ENCODE measurements around the gene NR1I2. TPM values are rescaled to one million over a fixed set of nuclear protein-coding genes. Genes with fewer than 3 reads are reported as not detected.

Gene NR1I2
- total and polyA plus RNA-seq, 9 of the 15 experiments (the other 6 are each of a cell fraction or from before 2014, with no cell fraction given) = not detected

DNA sequence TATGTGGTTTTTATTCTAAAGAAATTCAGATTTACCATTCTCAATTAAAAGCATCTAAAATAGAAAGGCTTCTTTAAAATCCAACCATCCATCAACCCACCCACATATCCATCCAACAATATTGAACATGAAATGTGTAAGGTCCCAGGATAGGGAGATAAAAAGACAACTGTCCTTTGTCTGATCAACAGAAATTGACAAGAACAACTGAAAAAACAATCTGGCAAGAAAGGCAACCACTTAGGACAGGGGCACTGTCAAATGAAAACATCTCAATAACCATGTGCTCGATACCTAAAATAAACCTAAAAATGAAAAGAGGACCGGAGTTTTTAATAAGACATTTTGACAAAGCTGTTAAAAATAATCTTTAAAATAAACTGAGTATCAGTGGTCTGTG lies 67.2 kb downstream of the NR1I2 start:
- FAIRE-seq = no peak

More for the DNA sequence above, 67.2 kb downstream of the NR1I2 start:
- ATAC-seq (no peak), DNase-seq (ENCODE audit: extremely low read depth in 1 of 4, low spot score in 3 of 4) (no peak)
- H3K36me3 ChIP-seq (ENCODE audit: control insufficient read depth, insufficient read depth, low read length) = no peaks in the 10 kb centered on the region
- in situ Hi-C loops (cut with MboI) = no loop called here
- no peaks in the 10 kb centered on the region for H3K79me2 ChIP-seq (ENCODE audit: control insufficient read depth, insufficient read depth, low read length)
- H4K20me1 ChIP-seq (replicated peaks; ENCODE audit: control insufficient read depth, insufficient read depth, low read length) = no peaks in the 10 kb centered on the region
- H3K27me3 ChIP-seq (ENCODE audit: control insufficient read depth in 2 of 2, insufficient read depth in 2 of 2, low read length in 2 of 2) = no peaks in the 10 kb centered on the region
- H3K4me1 ChIP-seq (replicated peaks in 1 of 2; ENCODE audit: control insufficient read depth in 2 of 2, insufficient read depth in 2 of 2, low read length in 2 of 2) = no peaks in the 10 kb centered on the region
- no peak overlapping the region for H3K4me2 ChIP-seq (ENCODE audit: insufficient read depth, low read length)
- no peaks in the 10 kb centered on the region for H3K9me1 ChIP-seq (ENCODE audit: control insufficient read depth, insufficient read depth, low read length)
- WGBS (ENCODE audit: insufficient coverage, low coverage, missing lambda C conversion rate) = 84% methylated on average over 2 of the region's 2 CpGs
- no peak overlapping the region for H3K4me3 ChIP-seq
- TF ChIP-seq, protein P1, sequence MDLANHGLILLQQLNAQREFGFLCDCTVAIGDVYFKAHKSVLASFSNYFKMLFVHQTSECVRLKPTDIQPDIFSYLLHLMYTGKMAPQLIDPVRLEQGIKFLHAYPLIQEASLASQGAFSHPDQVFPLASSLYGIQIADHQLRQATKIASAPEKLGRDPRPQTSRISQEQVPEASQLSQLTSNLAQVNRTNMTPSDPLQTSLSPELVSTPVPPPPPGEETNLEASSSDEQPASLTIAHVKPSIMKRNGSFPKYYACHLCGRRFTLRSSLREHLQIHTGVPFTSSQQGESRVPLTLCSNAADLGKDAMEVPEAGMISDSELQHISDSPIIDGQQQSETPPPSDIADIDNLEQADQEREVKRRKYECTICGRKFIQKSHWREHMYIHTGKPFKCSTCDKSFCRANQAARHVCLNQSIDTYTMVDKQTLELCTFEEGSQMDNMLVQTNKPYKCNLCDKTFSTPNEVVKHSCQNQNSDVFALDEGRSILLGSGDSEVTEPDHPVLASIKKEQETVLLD (IDR thresholded peaks at IDR 0.05) = no peak
- TF ChIP-seq, protein P2, sequence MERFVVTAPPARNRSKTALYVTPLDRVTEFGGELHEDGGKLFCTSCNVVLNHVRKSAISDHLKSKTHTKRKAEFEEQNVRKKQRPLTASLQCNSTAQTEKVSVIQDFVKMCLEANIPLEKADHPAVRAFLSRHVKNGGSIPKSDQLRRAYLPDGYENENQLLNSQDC (CRISPR knock-in tag; IDR thresholded peaks at IDR 0.05) = no peak
- TF ChIP-seq ETV6 (IDR thresholded peaks at IDR 0.05; ENCODE audit: borderline replicate concordance in 1 of 2, low read depth in 2 of 2, low read length in 1 of 2) (no peak), ETV6 (CRISPR knock-in tag; IDR thresholded peaks at IDR 0.05; ENCODE audit: borderline replicate concordance) (no peak), RBM15 (IDR thresholded peaks at IDR 0.05; ENCODE audit: insufficient read depth, low read length) (no peak), YY1 (IDR thresholded peaks at IDR 0.05; ENCODE audit: borderline replicate concordance in 1 of 3, control insufficient read depth in 1 of 3, extremely low read depth in 1 of 3, insufficient read depth in 3 of 3, insufficient read length in 1 of 3, insufficient replicate concordance in 2 of 3, low read depth in 1 of 3, low read length in 2 of 3) (no peak), KLF6 (CRISPR knock-in tag; IDR thresholded peaks at IDR 0.05; ENCODE audit: borderline replicate concordance) (no peak), CBX3 (IDR thresholded peaks at IDR 0.05; ENCODE audit: borderline replicate concordance in 1 of 2, low read length in 2 of 2) (no peak), JUNB (CRISPR knock-in tag; conservative IDR thresholded peaks at IDR 0.05) (no peak), ZNF24 (IDR thresholded peaks at IDR 0.05) (no peak), SIX5 (IDR thresholded peaks at IDR 0.05; ENCODE audit: borderline replicate concordance in 1 of 2, insufficient read depth in 1 of 2, low read depth in 1 of 2, low read length in 2 of 2) (no peak), ZNF239 (CRISPR knock-in tag; IDR thresholded peaks at IDR 0.05) (no peak), ZNF134 (CRISPR knock-in tag; conservative IDR thresholded peaks at IDR 0.05) (no peak), U2AF1 (optimal IDR thresholded peaks at IDR 0.05; ENCODE audit: low read depth, low read length) (no peak), RFX1 (IDR thresholded peaks at IDR 0.05) (no peak)
- TF ChIP-seq, protein P3, sequence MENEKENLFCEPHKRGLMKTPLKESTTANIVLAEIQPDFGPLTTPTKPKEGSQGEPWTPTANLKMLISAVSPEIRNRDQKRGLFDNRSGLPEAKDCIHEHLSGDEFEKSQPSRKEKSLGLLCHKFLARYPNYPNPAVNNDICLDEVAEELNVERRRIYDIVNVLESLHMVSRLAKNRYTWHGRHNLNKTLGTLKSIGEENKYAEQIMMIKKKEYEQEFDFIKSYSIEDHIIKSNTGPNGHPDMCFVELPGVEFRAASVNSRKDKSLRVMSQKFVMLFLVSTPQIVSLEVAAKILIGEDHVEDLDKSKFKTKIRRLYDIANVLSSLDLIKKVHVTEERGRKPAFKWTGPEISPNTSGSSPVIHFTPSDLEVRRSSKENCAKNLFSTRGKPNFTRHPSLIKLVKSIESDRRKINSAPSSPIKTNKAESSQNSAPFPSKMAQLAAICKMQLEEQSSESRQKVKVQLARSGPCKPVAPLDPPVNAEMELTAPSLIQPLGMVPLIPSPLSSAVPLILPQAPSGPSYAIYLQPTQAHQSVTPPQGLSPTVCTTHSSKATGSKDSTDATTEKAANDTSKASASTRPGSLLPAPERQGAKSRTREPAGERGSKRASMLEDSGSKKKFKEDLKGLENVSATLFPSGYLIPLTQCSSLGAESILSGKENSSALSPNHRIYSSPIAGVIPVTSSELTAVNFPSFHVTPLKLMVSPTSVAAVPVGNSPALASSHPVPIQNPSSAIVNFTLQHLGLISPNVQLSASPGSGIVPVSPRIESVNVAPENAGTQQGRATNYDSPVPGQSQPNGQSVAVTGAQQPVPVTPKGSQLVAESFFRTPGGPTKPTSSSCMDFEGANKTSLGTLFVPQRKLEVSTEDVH (IDR thresholded peaks at IDR 0.05; ENCODE audit: low read depth, partially characterized antibody) = no peak
- TF ChIP-seq, protein P4, sequence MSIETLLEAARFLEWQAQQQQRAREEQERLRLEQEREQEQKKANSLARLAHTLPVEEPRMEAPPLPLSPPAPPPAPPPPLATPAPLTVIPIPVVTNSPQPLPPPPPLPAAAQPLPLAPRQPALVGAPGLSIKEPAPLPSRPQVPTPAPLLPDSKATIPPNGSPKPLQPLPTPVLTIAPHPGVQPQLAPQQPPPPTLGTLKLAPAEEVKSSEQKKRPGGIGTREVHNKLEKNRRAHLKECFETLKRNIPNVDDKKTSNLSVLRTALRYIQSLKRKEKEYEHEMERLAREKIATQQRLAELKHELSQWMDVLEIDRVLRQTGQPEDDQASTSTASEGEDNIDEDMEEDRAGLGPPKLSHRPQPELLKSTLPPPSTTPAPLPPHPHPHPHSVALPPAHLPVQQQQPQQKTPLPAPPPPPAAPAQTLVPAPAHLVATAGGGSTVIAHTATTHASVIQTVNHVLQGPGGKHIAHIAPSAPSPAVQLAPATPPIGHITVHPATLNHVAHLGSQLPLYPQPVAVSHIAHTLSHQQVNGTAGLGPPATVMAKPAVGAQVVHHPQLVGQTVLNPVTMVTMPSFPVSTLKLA (conservative IDR thresholded peaks at IDR 0.05) = no peak
- H2AFZ ChIP-seq (ENCODE audit: low read depth, low read length) = no peak overlapping the region
- BruUV-seq (replicated peaks) = no TSS peak
- H3K9me3 ChIP-seq (replicated peaks; ENCODE audit: control insufficient read depth, insufficient read depth, low read depth, low read length) = no peaks in the 10 kb centered on the region
- ChIA-PET POLR2A (interaction anchor here (1.4 kb wide), 1 partner anchor 10 kb away, joined by 4 read pairs; no protein-coding TSS in a partner anchor), CTCF (ENCODE audit: low intra/inter-chr PET ratio) (no interaction called here)
- no peak overlapping the region for H3K27ac ChIP-seq (ENCODE audit: extremely low read depth, low read depth, low read length)
- intact Hi-C loops (cut with micrococcal nuclease) = no loop called here
- H3K9ac ChIP-seq (ENCODE audit: insufficient read depth in 1 of 2, low read depth in 2 of 2, low read length in 2 of 2) = no peak overlapping the region

Measured in K562 (cell line).